ENCODE results near the gene EDIL3. TPM values are rescaled to one million over a fixed set of nuclear protein-coding genes. Genes with fewer than 3 reads are reported as not detected.

EDIL3 gene
- total and polyA plus RNA-seq, 2 of the 8 experiments (the other 6 are each of a cell fraction or from before 2014, with no cell fraction given), result 14.7 to 47.2 TPM

- TF ChIP-seq CBX8 (IDR thresholded peaks at IDR 0.05; ENCODE audit: borderline replicate concordance, low read depth, low read length) (no peak), CTCF (IDR thresholded peaks at IDR 0.05; ENCODE audit: control extremely low read depth in 1 of 3, insufficient read depth in 1 of 3, low read depth in 1 of 3, low read length in 3 of 3) (peak; percentile 58 to 93 (median 84)), YY1 (IDR thresholded peaks at IDR 0.05; ENCODE audit: low read depth, low read length) (no peak), ZNF274 (IDR thresholded peaks at IDR 0.05; ENCODE audit: borderline replicate concordance, extremely low read depth, low read length) (no peak), USF2 (IDR thresholded peaks at IDR 0.05; ENCODE audit: low read length) (no peak), POU5F1 (IDR thresholded peaks at IDR 0.05; ENCODE audit: low read depth, low read length) (no peak), ASH2L (IDR thresholded peaks at IDR 0.05; ENCODE audit: low read length) (no peak), KDM1A (IDR thresholded peaks at IDR 0.05; ENCODE audit: borderline replicate concordance, low read length) (no peak), SIX5 (IDR thresholded peaks at IDR 0.05; ENCODE audit: low read depth, low read length) (no peak), JUND (IDR thresholded peaks at IDR 0.05; ENCODE audit: low read length) (no peak), CTBP2 (IDR thresholded peaks at IDR 0.05; ENCODE audit: borderline replicate concordance, insufficient read depth, insufficient read length, low read length) (no peak), MAFK (IDR thresholded peaks at IDR 0.05; ENCODE audit: low read depth, low read length) (no peak), GTF2F1 (IDR thresholded peaks at IDR 0.05; ENCODE audit: borderline replicate concordance, low read depth, low read length) (no peak), TBP (IDR thresholded peaks at IDR 0.05; ENCODE audit: low read depth, low read length) (no peak), RAD21 (IDR thresholded peaks at IDR 0.05 in 1 of 2, conservative IDR thresholded peaks at IDR 0.05 in 1 of 2; ENCODE audit: low read depth in 2 of 2, low read length in 2 of 2) (peak; percentile 94 to 95), KDM4A (IDR thresholded peaks at IDR 0.05; ENCODE audit: low read depth, low read length, severe bottlenecking) (no peak), TEAD4 (IDR thresholded peaks at IDR 0.05; ENCODE audit: low read depth, low read length) (peak; percentile 28; the same call in 1 of the 2 replicates), RBBP5 (IDR thresholded peaks at IDR 0.05; ENCODE audit: borderline replicate concordance, low read depth, low read length) (no peak), SRF (IDR thresholded peaks at IDR 0.05; ENCODE audit: low read depth, low read length) (no peak), GABPA (IDR thresholded peaks at IDR 0.05; ENCODE audit: borderline replicate concordance, insufficient read depth, low read length) (no peak)
These were observed 457.4 kb downstream of the EDIL3 start (continued) for GRCh38 chr5:83927140-83927733.

Data from H1 (cell line).